K562 (cell line): ENCODE measurements around the gene KDM2B. TPM values are rescaled to one million over a fixed set of nuclear protein-coding genes. Genes with fewer than 3 reads are reported as not detected.
A peak's percentile ranks its signal among the peaks of the same experiment; 100 is the strongest.

Experiments
- CTBP1 ChIP-seq: fragments of 450-650 bp; IDR thresholded peaks from 2 replicates; pipeline ENCODE4 v1.6.1; 2016; ENCODE audit warnings: borderline replicate concordance
- FOXJ3 ChIP-seq: sonication (generic); formaldehyde crosslinking; IDR thresholded peaks from 2 replicates; pipeline ENCODE4 v1.4.0; 2020; ENCODE audit warnings: mild to moderate bottlenecking, missing genetic modification reagents
- GABPA ChIP-seq: fragments of 200-800 bp; sonication (Bioruptor generic); conservative IDR thresholded peaks from 2 replicates; pipeline ENCODE4 v1.6.1; 2016; ENCODE audit warnings: low read depth, missing genetic modification characterization, missing compliant biosample characterization
- KDM4B ChIP-seq, 2 experiments: fragments of 450-650 bp in 1 of 2; sonication (generic) in 1 of 2; IDR thresholded peaks; 2 replicates each; pipeline ENCODE4 v1.6.1; 2016 to 2017; ENCODE audit warnings: borderline replicate concordance in 2 of 2, antibody characterized with exemption in 1 of 2, low read depth in 1 of 2, mild to moderate bottlenecking in 1 of 2
- L3MBTL2 ChIP-seq: fragments of 450-650 bp; IDR thresholded peaks from 2 replicates; pipeline ENCODE4 v1.6.1; 2016; ENCODE audit warnings: mild to moderate bottlenecking, moderate library complexity
- NCOA6 ChIP-seq: fragments of 450-650 bp; IDR thresholded peaks from 2 replicates; pipeline ENCODE4 v1.6.1; 2017; ENCODE audit warnings: mild to moderate bottlenecking
- PHTF2 ChIP-seq: fragments of 250-450 bp; sonication (Bioruptor Pico); IDR thresholded peaks from 2 replicates; pipeline ENCODE4 v1.5.0; 2021; ENCODE audit warnings: mild to moderate bottlenecking
- PTTG1 ChIP-seq: fragments of 450-650 bp; IDR thresholded peaks from 2 replicates; pipeline ENCODE4 v1.6.1; 2016; ENCODE audit warnings: low read depth, mild to moderate bottlenecking, missing genetic modification characterization, missing compliant biosample characterization
- SMARCA4 ChIP-seq: fragments of 450-650 bp; IDR thresholded peaks from 2 replicates; pipeline ENCODE4 v1.6.1; 2016
- SP1 ChIP-seq: sonication (generic); formaldehyde crosslinking; IDR thresholded peaks from 2 replicates; pipeline ENCODE4 v1.8.1; 2022; ENCODE audit warnings: mild to moderate bottlenecking, missing genetic modification reagents
- SPI1 ChIP-seq: IDR thresholded peaks from 2 replicates; pipeline ENCODE4 v1.6.1; 2011; ENCODE audit warnings: low read depth, low read length, control low read depth, borderline replicate concordance
- STAT5B ChIP-seq: fragments of 250-450 bp; sonication (Bioruptor Pico); IDR thresholded peaks from 2 replicates; pipeline ENCODE4 v1.8.0; 2021; ENCODE audit warnings: mild to moderate bottlenecking, inconsistent platforms
- ZNF143 ChIP-seq: sonication (generic); formaldehyde crosslinking; IDR thresholded peaks from 2 replicates; pipeline ENCODE4 v1.9.0; 2022; ENCODE audit warnings: mild to moderate bottlenecking, missing genetic modification reagents
- polyA plus RNA-seq, 8 experiments: library from polyadenylated mRNA; depleted of rRNA in 4 of 8; stranded (reverse) in 5 of 8; unstranded in 3 of 8; fragments of >200 nt; fragmentation: Nextera tagmentation in 2 of 8; fragmentation: Illumina TruSeq in 1 of 8; extraction: Ambion mirVana in 2 of 8; extraction: Trizol in 1 of 8; gene quantifications; 2 replicates each; pipeline versions ENCODE4 v1.2.1 to v1.2.3, GENCODE V29; 2011 to 2014; ENCODE audit warnings: inconsistent platforms in 1 of 8, missing spikeins in 1 of 8
- total RNA-seq, 7 experiments: library from RNA; depleted of rRNA in 6 of 7; stranded (reverse); fragments of >200 nt in 6 of 7; fragmentation: Illumina TruSeq in 2 of 7; extraction: Trizol in 2 of 7; gene quantifications; 2 replicates each; pipeline versions ENCODE4 v1.2.1 to v1.2.3, GENCODE V29; 2011 to 2021; ENCODE audit warnings: low replicate concordance in 1 of 7
- TF ChIP-seq, protein P1 (sequence below): IDR thresholded peaks from 3 replicates; pipeline ENCODE4 v1.6.1; 2011; ENCODE audit warnings: borderline replicate concordance, mild to moderate bottlenecking, moderate library complexity; ENCODE audit not compliant: insufficient read length; ENCODE audit errors: extremely low read depth
- TF ChIP-seq, protein P2 (sequence below): fragments of 450-650 bp; IDR thresholded peaks from 2 replicates; pipeline ENCODE4 v1.6.1; 2014; ENCODE audit warnings: low read depth, mild to moderate bottlenecking, moderate library complexity, borderline replicate concordance
- TF ChIP-seq, protein P3 (sequence below), 3 experiments: IDR thresholded peaks in 2 of 3; conservative IDR thresholded peaks in 1 of 3; 2 replicates each; pipeline ENCODE4 v1.5.1; 2011 to 2012; ENCODE audit warnings: low read length in 3 of 3, mild to moderate bottlenecking in 3 of 3, control low read depth in 2 of 3, improper control_type of control experiment in 1 of 3, inconsistent platforms in 1 of 3, low read depth in 1 of 3, mixed read lengths in 1 of 3, moderate library complexity in 1 of 3; ENCODE audit not compliant: insufficient read depth in 2 of 3
- TF ChIP-seq, protein P4 (sequence below): fragments of 450-650 bp; formaldehyde crosslinking; IDR thresholded peaks from 2 replicates; pipeline ENCODE4 v1.4.0; 2020; ENCODE audit warnings: mild to moderate bottlenecking, moderate library complexity

The KDM2B gene
- total and polyA plus RNA-seq, 9 of the 15 experiments (the other 6 are each of a cell fraction or from before 2014, with no cell fraction given): 7.4 to 50.5 (median 22.5) TPM

DNA sequence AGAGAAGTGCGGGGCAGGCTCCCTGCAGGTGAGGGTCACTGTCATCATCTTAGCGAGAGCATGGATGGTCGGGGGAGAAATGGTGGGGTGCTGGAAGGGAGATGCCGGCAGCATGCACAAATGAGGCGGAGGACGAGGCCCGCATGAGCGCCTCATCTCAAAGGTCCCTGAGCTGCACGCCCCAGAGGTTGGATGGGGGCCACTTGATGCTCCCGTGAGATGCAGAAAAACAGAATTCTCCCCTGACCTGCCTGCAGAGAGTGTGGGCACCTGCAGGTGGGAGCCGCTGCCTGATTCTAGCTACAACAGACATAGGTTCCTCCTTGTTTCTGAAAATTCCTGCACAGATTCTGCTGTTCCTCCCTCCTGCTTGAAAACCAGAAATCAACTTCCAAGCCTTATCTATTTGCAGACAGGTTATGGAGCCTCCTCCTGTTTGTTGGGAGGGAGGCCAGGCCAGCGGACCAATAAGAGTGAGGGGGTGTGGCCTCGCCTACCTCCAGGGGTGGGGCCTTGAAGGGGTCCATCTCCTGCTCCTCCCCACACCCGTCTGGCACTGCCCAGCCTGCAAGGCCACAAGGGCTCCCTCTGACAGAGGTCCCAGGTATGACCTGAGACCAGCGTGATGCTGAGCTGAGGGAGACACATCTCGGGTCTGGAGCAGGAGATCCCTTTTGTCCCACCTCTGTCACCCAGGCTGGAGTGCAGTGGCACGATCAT is 67.2 kb downstream of the KDM2B start (continued):
- TF ChIP-seq, protein P1, sequence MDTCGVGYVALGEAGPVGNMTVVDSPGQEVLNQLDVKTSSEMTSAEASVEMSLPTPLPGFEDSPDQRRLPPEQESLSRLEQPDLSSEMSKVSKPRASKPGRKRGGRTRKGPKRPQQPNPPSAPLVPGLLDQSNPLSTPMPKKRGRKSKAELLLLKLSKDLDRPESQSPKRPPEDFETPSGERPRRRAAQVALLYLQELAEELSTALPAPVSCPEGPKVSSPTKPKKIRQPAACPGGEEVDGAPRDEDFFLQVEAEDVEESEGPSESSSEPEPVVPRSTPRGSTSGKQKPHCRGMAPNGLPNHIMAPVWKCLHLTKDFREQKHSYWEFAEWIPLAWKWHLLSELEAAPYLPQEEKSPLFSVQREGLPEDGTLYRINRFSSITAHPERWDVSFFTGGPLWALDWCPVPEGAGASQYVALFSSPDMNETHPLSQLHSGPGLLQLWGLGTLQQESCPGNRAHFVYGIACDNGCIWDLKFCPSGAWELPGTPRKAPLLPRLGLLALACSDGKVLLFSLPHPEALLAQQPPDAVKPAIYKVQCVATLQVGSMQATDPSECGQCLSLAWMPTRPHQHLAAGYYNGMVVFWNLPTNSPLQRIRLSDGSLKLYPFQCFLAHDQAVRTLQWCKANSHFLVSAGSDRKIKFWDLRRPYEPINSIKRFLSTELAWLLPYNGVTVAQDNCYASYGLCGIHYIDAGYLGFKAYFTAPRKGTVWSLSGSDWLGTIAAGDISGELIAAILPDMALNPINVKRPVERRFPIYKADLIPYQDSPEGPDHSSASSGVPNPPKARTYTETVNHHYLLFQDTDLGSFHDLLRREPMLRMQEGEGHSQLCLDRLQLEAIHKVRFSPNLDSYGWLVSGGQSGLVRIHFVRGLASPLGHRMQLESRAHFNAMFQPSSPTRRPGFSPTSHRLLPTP: no peak
- TF ChIP-seq L3MBTL2 (no peak), PHTF2 (CRISPR knock-in tag) (no peak), STAT5B (CRISPR knock-in tag) (no peak), CTBP1 (peak; percentile 38; the same call in 1 of the 2 replicates), GABPA (no peak), SMARCA4 (0 out of 2 replicates have a peak, but pooled peaks have one; percentile 14), SPI1 (peak; percentile 34; the same call in 1 of the 2 replicates), ZNF143 (CRISPR knock-in tag) (no peak), FOXJ3 (CRISPR knock-in tag) (no peak), NCOA6 (no peak), KDM4B (IDR thresholded peaks at IDR 0.05; ENCODE audit: borderline replicate concordance in 2 of 2, low read depth in 1 of 2) (no peak), PTTG1 (tag) (no peak), SP1 (peak; percentile 50; the same call in 1 of the 2 replicates)
- TF ChIP-seq, protein P2, sequence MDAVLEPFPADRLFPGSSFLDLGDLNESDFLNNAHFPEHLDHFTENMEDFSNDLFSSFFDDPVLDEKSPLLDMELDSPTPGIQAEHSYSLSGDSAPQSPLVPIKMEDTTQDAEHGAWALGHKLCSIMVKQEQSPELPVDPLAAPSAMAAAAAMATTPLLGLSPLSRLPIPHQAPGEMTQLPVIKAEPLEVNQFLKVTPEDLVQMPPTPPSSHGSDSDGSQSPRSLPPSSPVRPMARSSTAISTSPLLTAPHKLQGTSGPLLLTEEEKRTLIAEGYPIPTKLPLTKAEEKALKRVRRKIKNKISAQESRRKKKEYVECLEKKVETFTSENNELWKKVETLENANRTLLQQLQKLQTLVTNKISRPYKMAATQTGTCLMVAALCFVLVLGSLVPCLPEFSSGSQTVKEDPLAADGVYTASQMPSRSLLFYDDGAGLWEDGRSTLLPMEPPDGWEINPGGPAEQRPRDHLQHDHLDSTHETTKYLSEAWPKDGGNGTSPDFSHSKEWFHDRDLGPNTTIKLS: no peak
- TF ChIP-seq, protein P3, sequence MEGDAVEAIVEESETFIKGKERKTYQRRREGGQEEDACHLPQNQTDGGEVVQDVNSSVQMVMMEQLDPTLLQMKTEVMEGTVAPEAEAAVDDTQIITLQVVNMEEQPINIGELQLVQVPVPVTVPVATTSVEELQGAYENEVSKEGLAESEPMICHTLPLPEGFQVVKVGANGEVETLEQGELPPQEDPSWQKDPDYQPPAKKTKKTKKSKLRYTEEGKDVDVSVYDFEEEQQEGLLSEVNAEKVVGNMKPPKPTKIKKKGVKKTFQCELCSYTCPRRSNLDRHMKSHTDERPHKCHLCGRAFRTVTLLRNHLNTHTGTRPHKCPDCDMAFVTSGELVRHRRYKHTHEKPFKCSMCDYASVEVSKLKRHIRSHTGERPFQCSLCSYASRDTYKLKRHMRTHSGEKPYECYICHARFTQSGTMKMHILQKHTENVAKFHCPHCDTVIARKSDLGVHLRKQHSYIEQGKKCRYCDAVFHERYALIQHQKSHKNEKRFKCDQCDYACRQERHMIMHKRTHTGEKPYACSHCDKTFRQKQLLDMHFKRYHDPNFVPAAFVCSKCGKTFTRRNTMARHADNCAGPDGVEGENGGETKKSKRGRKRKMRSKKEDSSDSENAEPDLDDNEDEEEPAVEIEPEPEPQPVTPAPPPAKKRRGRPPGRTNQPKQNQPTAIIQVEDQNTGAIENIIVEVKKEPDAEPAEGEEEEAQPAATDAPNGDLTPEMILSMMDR (IDR thresholded peaks at IDR 0.05 in 2 of 3, conservative IDR thresholded peaks at IDR 0.05 in 1 of 3; ENCODE audit: insufficient read depth in 2 of 3, low read depth in 1 of 3, low read length in 3 of 3): no peak
- TF ChIP-seq, protein P4, sequence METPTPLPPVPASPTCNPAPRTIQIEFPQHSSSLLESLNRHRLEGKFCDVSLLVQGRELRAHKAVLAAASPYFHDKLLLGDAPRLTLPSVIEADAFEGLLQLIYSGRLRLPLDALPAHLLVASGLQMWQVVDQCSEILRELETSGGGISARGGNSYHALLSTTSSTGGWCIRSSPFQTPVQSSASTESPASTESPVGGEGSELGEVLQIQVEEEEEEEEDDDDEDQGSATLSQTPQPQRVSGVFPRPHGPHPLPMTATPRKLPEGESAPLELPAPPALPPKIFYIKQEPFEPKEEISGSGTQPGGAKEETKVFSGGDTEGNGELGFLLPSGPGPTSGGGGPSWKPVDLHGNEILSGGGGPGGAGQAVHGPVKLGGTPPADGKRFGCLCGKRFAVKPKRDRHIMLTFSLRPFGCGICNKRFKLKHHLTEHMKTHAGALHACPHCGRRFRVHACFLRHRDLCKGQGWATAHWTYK (CRISPR knock-in tag): no peak
